HuH-7.5 (cell line): ENCODE data around the gene CCDC179.

ENCODE experiments used
- DNase-seq: peaks from one replicate; pipeline ENCODE4 v3.0.0; 2011; ENCODE audit warnings: low spot score

CCDC179 gene

DNA sequence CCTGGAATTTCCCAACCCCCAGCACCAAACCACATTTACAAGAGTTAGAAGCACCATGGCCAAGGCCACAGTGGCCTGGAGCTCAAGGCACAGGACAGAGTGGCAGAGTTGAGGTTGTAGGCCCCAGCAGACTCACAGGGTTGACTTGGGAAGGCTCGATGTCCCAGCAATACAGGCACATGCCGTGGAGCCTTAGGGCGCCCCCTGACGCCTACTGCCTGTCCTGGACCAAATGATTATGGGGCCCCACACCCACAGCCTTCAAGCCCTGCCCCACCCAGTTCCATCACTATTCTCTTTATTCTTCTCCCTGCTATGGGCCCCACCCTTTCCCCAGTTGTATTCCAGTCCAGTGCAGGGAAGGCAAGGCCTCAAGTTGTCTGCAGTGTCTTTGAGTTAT, at the start of gene CCDC179:
Gene CCDC179, minus strand, starts transcription at position 234 of the 400 bp plus-strand sequence. Its CDS starts 53 bp downstream, at position 181.
- DNase-seq, result no peak

DNA sequence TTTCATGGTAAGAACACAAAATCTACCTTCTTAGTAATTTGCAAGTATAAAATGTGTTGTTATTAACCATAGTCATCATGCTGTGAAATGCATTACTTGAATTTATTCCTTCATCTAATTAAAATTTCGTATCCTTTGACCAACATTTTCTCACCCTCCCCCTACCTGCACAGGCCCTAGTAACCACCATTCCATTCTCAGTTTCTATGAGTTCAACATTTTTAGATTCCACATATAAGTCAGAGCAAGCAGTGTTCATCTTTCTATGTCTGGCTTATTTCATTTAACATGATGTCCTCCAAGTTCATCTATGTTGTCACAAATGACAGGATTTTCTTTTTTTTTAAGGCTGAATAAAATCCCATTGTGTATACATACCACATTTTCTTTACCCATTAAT, 43.5 kb upstream of the CCDC179 start:
- no peak for DNase-seq

DNA sequence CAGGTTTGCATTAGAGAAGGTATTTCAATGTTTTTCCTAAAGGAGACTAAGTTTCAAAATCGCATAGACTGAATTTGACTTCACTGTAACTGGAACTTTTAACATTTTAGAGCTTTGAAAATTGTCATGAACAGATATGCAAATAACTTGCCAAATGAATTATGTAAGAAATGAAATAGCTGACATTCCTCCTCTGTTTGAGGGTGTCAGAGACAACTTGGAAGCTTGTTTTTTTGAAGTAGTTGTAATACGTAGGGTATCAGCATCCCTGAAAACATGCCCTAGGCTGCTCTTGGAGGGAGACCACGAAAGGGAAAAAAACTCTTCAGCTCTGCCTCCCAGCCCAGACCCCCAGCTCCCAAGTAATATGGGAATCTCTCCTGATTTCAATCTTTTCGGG, 41.3 kb upstream of the CCDC179 start:
- no peak for DNase-seq

DNA sequence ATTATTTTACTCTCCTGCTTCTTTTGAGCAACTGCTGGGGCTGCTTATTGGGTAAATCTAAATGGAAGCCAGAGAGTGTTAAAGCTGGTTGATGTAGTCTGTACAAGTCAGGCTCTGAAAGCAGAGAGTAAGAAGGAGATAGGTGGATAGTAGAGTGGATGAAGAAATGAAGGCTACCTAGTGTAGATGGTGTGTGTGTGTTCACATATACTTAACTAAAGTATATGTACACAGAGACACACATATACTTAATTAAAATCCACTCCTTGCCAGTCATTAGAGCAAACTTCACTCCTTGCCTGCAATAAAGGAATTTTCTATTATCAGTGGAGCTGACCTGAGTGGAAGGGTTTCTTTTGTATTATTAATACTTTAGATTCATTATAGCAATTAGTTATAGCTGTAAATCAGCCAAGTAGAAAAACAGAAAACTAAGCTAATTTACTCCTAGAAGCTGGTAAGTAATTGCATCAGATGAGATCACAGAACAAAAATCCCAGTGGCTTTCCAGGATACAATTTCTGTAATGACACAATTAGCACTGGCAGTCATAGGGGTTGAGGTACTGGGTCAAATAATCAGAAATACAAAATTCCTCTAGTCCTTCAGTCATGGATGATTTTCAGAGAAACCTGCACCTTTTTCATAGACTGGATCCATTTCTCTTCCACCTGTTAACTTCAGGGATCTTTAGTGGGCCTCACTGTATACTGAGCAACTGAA, 40.7 kb upstream of the CCDC179 start:
- DNase-seq, result no peak

DNA sequence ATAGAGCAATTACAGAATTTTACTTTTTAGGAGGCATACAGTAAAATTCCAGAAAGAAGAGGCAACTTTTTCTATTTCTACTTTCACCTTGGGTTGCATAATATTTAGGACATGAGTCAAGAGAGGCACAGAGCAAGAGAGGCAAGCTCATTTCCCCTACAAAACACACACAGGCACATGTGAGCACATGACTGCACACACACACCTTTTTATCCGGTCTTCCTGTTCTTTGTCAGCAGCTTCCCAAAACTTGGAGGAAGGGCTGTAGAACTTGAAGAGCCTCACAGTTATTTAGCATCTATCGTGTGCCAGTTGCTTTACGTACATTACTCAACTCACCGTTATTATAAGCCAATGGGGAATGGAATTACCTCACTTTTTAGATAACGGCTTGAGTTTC, 37.8 kb upstream of the CCDC179 start:
- no peak for DNase-seq

DNA sequence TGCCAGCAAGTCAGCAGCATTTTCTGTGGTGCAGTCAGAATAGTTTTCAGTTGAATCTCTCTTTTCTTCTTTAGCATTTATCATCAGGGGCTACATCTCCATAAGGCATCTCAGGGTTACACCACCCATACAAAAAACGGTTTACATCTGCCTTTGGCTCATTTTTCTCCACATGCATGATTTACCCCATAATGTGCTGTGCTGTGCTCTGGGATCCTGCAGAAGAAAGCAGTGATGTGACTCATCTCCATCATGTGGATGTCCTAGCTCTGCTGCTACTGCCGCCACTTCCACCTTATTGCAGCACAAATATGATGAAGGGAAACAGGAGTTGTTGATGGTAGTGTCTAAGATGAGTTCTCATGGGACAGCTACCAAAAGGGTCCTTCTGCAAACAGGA, 30.0 kb upstream of the CCDC179 start:
- no peak for DNase-seq

DNA sequence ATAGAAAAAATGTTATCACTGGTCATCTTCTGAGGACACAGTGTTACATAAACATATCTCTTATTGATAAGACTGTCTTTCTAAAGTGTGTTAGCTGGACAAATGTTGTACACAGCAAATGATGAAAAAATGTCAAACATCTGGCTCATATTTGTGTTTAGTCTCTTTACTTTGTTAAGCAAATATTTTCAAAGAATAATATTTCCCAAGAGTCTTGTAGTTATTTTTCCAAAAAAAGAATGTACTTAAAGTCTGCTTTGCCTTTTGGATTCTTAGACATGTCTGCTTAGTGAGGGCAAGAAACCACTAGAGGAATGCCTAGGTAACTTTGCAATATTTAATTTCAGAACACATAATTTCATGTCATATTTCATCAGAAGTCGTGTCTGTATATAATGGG, 23.9 kb upstream of the CCDC179 start:
- DNase-seq, result no peak

DNA sequence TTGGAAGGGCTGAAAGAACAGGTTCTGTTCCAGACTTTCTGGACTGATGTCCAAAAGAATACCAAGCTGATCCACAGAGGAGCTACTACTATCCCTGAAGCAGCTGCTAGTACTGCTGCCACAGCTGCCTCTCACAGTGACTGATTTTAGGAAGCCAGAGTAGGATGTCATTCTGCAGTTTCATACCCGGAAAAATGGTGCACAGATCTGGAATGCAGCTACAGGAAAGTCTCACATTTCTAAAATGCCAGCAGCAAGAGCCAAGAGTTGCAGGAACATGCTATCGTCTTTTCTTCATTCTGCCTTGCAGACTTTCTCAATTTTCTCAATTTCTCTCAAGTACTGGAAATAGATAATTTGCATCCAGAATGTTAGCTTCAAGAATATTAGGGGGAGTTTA, 19.4 kb upstream of the CCDC179 start:
- no peak for DNase-seq

DNA sequence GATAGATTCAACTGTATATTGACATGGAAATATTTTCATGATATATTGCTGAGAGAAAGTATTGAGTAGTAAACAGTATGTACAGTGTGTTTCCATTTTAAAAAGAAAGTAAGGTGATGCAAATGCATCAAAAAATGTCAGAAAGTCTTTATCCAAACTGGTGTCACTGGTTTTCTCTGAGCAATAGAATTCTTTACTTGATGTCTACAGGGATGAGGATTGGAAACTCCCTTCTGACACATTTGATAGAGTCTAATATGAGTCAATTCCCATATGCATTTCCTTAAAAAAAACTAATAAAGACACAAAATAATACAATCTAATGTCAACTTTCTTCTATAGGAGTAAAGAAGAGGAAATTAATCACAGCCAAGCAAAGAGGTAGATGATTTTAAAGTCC, 18.3 kb upstream of the CCDC179 start:
- DNase-seq, result no peak

DNA sequence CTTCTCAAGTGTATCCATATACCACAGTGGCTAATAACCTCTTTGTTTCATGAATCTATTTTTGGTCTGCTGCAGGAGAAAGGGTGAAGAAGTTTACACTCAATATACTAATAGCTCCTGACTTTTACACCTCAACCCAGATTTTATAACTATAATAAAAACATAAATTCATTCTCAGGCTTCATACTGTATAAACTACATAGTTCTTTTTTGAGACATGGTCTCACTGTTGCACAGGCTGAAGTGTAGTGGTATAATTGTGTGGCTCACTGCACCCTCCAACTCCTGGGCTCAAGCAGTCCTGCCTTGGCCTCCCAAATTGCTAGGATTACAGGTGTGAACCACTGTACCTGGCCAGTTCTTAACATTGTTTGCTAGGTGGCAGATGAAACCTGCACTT, 17.8 kb upstream of the CCDC179 start:
- DNase-seq, result no peak

DNA sequence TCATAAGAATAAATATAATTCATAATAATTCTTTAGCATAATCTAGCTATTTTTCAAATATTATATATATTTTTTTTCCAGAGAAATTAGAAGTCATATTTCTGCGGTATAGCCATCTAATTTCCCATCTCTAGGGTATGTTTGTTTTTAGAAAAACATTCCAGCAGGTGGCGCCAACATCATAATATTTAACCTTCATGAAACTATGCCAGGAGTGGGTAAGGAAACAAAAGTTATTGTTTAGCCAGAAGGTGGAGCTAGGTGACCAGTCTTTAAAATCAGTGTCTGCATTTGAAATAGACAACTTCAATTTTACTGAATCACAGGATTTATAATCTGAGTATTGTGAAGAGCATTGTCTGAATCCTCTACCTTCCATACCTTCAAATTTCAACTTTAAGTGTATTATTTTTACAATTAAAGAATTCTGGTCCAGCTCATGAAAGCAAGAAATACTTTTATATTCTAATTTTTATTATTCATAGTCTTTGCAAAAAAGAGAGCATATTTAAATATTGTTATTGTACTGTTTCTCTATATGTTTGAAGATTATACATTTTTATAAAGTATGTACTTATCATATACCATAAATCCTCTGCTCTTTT, 15.7 kb upstream of the CCDC179 start:
- DNase-seq, result peak; percentile 15

DNA sequence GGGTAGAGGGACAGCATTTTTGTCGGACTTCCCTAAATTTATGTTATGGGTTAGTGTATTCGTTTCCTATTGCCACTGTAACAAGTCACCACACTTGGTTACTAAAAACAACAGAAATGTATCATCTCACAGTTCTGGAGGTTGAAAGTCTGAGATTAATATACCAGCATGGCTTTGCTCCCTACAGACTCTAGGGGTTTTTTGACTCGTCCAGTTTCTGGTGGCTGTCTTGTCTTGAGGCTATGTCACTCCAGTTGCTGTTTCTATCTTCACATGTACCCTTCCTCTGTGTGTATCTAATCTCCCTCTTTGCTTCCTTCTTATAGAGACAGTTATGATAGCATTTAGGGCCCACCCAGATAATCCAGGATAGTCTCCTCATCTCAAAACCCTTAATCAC, 9.1 kb upstream of the CCDC179 start:
- DNase-seq, result no peak

DNA sequence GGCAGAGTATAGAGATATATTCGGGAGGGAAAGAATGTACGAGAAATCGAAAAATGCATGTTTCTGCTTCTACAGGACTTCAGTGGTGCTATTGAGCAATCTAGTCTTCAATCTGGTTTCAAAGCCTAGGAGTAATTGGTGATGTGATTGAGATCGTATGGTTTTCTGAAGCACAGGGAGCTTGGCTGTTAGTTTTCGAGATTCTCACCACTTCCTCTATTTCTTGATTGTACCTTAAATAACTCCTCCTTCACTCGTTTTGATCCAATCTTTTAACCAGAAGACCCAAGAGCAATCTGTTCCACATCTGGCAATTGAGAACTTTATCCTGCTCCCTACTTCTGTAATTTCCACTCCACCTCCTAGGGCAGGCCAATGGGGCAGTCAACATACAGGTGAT, 518 bp downstream of the CCDC179 start:
- no peak for DNase-seq

DNA sequence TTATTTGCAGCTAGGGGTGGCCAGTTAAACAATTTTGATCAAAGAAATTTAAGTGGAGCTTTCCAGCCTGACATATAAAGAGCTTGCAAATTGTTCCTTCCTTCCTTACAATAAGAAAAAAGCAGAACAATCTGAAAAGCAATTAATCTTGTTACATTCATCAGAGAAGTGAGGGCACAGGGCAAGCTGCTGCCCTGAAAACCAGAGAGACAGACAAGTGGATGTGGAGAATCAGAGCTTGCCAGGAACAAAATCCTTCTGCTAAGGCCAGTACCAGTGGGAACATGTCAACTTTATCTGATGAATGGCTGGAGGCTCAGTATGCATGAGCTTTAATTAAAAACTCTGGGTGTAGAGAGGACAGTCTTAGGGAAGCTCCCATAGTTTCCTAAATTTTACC, 8.8 kb downstream of the CCDC179 start:
- no peak for DNase-seq

DNA sequence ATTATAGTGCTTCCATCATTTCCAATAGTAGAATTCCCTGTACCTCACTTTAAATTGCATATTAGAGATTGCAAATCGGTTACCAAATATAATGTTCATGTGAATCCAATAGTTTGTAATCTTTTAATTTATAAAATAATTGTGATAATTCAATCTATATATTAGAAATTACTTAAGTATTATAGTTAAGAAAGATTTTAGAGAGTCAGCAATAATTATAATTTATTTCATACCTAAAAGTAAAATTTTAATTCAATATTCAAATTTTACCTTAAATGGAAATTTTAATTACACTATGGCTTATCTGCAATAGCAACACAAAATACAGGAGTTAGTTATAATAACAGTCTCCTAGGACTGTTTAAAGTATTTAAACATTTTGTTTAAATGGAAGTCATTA, 13.5 kb downstream of the CCDC179 start:
- DNase-seq, result no peak

DNA sequence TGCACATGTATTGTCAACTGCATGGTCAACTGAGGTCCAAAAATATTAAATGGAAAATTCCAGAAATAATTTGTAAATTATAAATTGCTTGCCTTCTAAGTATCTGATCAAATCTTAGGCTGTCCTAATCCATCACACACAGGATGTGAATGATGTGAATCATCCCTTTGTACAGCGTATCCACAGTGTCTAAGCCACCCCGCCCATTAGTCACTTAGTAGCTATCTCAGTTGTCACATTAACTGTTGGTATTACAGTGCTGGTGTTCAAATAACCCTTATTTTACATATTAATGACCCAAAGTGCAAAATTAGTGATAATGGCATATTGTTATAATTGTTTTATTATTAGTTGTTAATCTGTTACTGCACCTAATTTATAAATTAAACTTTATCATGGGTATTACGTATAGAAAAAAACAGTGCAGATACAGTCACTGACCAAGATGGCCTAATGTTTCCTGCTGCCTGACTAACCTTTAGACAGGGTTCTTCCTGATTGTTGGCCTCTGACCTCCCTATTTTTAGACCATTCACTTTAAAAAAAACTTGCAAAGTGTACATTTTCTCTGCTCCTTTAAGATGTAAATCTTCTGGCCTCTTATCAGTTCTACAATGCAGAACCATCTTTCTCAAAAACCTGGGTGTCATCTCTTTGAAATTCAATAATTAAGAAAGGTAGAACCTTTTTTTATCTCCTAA, 27.8 kb downstream of the CCDC179 start:
- DNase-seq, result peak; percentile 6

DNA sequence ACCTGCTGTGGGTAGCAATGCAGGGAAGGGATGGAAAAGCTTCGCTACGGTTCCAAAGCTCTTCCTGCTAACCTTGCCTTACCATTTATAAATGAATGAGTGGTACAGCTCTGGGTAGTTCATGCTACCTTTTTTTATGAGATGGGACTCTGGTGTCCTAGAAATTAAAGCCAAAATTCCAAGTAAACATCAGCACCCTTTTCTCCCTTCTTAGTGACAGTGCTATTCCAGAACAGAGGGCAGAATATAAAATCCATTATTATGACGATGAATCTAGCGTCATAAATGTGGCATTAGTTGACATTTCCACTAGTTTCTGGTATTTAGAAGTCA, 30.2 kb downstream of the CCDC179 start:
- DNase-seq, result no peak

DNA sequence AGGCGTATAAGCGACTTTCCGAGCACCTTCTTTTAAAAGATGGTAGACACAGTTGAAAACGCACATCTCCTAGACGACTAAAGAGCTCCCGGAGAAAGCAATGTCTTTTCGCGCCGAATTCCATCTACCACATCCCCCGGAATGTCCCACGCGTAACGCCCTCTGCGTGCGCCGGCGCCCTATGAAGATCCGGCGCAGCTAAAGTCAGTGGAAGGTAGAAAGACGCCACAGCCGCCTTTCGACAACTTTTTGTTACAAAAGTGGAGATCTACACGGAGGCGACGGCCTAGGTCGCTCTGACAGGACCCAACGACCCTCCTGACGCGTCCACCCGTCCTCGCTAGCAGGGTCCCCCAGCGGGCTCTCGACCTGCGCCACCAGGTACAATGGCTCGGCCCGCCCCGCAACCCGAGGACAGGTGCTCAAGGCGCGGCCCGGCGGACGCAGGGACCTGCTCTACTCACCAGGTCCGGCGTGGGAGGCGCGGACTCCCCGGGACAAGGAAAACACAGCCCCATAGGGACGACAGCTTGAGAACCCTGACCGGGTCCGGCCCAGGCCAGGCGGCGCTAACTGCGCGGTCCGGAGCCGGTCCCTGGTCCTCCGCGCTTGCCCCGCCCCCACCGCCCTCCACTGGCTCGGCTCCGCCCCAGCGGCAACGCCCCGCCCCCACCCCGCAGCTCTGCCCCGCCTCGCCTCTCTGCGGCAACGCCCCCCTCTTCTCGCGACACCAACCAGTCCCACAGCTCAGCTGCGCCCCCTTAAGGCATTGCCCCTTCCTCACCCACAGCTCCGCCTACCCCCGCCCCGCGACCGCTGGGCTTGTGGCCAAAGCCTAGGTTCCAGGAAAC, 30.8 kb downstream of the CCDC179 start, which contains the start of gene SVIP:
Gene SVIP, minus strand, starts transcription at position 571 of the 851 bp plus-strand sequence. Its CDS starts 53 bp downstream, at position 518.
- DNase-seq, result peak; percentile 29

DNA sequence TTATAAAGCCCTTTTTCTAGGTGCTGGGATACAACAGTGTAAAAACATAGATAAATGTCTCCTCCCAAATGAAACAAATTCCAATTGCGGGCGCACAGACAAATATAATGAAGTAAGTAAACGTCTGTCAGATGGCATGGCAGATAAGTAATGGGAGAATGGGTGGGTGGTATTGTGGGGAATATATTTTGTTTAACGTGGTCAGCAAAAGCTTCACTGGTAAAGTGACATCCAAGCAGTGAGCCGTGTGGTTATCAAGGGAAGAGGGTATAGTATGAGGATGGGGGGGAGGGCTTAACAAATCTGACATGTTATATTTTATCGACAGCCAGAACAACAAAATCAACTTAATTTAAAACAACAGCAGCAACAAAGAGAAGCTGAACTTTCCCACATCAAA, 31.9 kb downstream of the CCDC179 start:
- no peak for DNase-seq

DNA sequence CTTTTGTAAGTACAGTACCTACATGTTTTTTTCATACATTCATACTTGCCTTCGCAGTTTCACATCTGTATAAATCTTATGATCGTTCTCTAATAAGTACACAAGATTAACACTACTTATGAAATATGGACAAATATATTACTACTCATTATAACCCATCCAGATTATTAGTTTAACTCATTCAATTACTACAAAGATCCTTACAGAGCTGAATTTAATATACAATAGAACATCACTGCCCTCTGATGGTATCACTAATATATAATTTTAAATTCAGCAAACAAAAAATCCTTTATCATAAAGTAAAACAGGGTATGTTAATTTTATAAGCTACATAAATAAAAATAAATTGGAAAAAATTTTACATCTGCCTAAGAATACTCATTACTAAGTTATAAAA, 38.1 kb downstream of the CCDC179 start:
- DNase-seq, result no peak

DNA sequence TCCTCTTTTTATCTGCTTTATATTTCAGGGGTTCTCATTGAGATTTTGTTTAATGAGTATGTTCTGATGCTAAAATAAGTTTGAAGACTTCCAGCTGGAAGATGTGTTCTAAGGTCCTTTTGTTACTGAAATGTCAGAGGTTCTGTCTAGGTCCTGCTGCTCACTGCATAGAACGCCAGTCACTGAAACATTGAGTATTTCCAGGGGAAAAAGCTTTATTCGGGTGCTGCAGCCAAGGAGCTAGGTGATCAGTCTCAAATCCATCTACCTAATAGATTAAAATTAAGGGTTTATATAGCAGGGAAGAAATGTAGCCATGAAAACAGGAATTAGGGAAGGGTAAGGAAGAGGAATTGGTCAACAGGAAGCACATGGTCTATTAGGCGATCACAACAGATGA, 50.4 kb downstream of the CCDC179 start:
- no peak for DNase-seq

DNA sequence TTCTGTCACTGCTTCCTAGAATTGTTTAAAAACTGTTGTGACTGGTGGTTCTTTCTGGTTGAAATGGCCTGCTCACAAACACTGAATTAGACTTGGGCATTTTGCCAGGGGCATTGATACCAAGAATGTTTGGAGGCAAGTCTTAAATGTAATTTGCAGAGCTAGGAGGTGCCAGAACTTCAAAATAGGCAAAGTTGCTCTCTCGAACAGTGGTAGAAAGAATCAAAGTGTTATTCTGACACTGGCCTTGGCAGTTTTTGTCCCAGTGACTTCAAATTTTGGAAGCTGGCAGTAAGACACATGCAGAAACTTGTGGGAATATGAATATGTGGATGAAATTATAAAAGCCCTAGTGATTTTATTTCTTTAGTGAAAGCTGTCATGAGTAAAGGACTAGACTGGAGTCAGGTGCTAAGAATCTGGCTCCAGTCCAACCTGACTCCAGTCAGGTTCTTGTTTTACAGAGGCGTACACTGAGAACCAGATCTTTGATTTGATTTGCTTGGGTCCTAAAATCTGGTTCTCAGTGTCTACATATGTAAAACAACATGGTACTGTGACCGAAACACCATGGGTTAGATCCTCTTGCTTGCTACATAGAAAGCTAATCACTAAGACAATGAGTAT, 51.6 kb downstream of the CCDC179 start:
- no peak for DNase-seq
